HepG2 (cell line): ENCODE measurements around the gene TAF3. TPM values are rescaled to one million over a fixed set of nuclear protein-coding genes. Genes with fewer than 3 reads are reported as not detected.
A peak's percentile ranks its signal among the peaks of the same experiment; 100 is the strongest.

Source experiments
- ATF3 ChIP-seq: sonication (generic); formaldehyde crosslinking; IDR thresholded peaks from 2 replicates; pipeline ENCODE4 v1.4.0; 2020; ENCODE audit warnings: missing genetic modification reagents
- ATM ChIP-seq: fragments of 450-650 bp; IDR thresholded peaks from 2 replicates; pipeline ENCODE4 v1.7.1; 2017; ENCODE audit warnings: mild to moderate bottlenecking, borderline replicate concordance
- CAMTA2 ChIP-seq: sonication (generic); formaldehyde crosslinking; IDR thresholded peaks from 2 replicates; pipeline ENCODE4 v1.4.0; 2020; ENCODE audit warnings: mild to moderate bottlenecking, missing genetic modification reagents, borderline replicate concordance
- CHD2 ChIP-seq: IDR thresholded peaks from 2 replicates; pipeline ENCODE4 v1.6.1; 2011; ENCODE audit warnings: low read depth, low read length, improper control_type of control experiment
- CREM ChIP-seq, 2 experiments: sonication (generic) in 1 of 2; formaldehyde crosslinking in 1 of 2; IDR thresholded peaks; 2 replicates each; pipeline versions ENCODE4 v1.4.0 to v1.6.1; 2016 to 2020; ENCODE audit warnings: antibody characterized with exemption in 1 of 2, mild to moderate bottlenecking in 1 of 2, missing genetic modification reagents in 1 of 2
- KDM5B ChIP-seq: sonication (generic); formaldehyde crosslinking; IDR thresholded peaks from 2 replicates; pipeline ENCODE4 v1.4.0; 2020; ENCODE audit warnings: missing genetic modification reagents, mild to moderate bottlenecking, borderline replicate concordance
- RCOR2 ChIP-seq: IDR thresholded peaks from 2 replicates; pipeline ENCODE4 v1.6.1; 2016; ENCODE audit warnings: missing biosample characterization, missing genetic modification reagents
- RNF219 ChIP-seq: sonication (generic); formaldehyde crosslinking; IDR thresholded peaks from 2 replicates; pipeline ENCODE4 v1.5.0; 2020; ENCODE audit warnings: mild to moderate bottlenecking, missing genetic modification reagents
- SOX5 ChIP-seq: IDR thresholded peaks from 2 replicates; pipeline ENCODE4 v1.6.1; 2016; ENCODE audit warnings: borderline replicate concordance
- SPEN ChIP-seq: sonication (generic); formaldehyde crosslinking; IDR thresholded peaks from 2 replicates; pipeline ENCODE4 v1.5.1; 2020; ENCODE audit warnings: low read depth, mild to moderate bottlenecking, missing genetic modification reagents
- XBP1 ChIP-seq: sonication (generic); formaldehyde crosslinking; IDR thresholded peaks from 2 replicates; pipeline ENCODE4 v1.5.0; 2020; ENCODE audit warnings: missing genetic modification reagents
- ZBTB10 ChIP-seq: sonication (generic); formaldehyde crosslinking; IDR thresholded peaks from 2 replicates; pipeline ENCODE4 v1.4.0; 2020; ENCODE audit warnings: missing genetic modification reagents, borderline replicate concordance
- ZNF124 ChIP-seq: sonication (generic); formaldehyde crosslinking; IDR thresholded peaks from 2 replicates; pipeline ENCODE4 v1.4.0; 2020; ENCODE audit warnings: missing genetic modification reagents
- ZNF280B ChIP-seq: sonication (generic); formaldehyde crosslinking; IDR thresholded peaks from 2 replicates; pipeline ENCODE4 v1.5.0; 2020; ENCODE audit warnings: missing genetic modification reagents, mild to moderate bottlenecking, borderline replicate concordance
- ZNF547 ChIP-seq: sonication (generic); formaldehyde crosslinking; IDR thresholded peaks from 2 replicates; pipeline ENCODE4 v1.5.1; 2020; ENCODE audit warnings: mild to moderate bottlenecking, missing genetic modification reagents
- ZNF577 ChIP-seq: sonication (generic); formaldehyde crosslinking; IDR thresholded peaks from 2 replicates; pipeline ENCODE4 v1.4.0; 2020; ENCODE audit warnings: mild to moderate bottlenecking, low read depth, missing genetic modification reagents, borderline replicate concordance
- ZNF772 ChIP-seq: sonication (generic); formaldehyde crosslinking; IDR thresholded peaks from 2 replicates; pipeline ENCODE4 v1.5.0; 2020; ENCODE audit warnings: mild to moderate bottlenecking, missing genetic modification reagents
- polyA plus RNA-seq, 8 experiments: library from polyadenylated mRNA; depleted of rRNA in 3 of 8; stranded (reverse) in 7 of 8; unstranded in 1 of 8; fragments of >200 nt; fragmentation: Illumina TruSeq in 4 of 8; extraction: Trizol in 4 of 8; gene quantifications; 2 replicates each; pipeline versions ENCODE4 v1.2.1 to v1.2.3, GENCODE V29; 2011 to 2016; ENCODE audit warnings: low read depth in 4 of 8, missing spikeins in 1 of 8, mixed read lengths in 1 of 8; ENCODE audit not compliant: insufficient read depth in 1 of 8
- total RNA-seq, 5 experiments: library from RNA; depleted of rRNA; stranded (reverse); fragments of >200 nt; fragmentation: Illumina TruSeq; extraction: Trizol; gene quantifications; 2 replicates each; pipeline ENCODE4 v1.2.3, GENCODE V29; 2016; ENCODE audit warnings: low read depth in 1 of 5

TAF3 gene
- total and polyA plus RNA-seq, 2 of the 13 experiments (the other 11 are each of a cell fraction or from before 2014, with no cell fraction given) = 1.7 to 2.9 TPM

GRCh38 chr10:7818295-7819120 is at the start of gene TAF3 (continued):
- peak; percentile 57 for TF ChIP-seq ZNF124 (CRISPR knock-in tag)
- TF ChIP-seq ATF3 (CRISPR knock-in tag) = peak; percentile 55
- no peak for TF ChIP-seq ATM
- no peak; the same call in 1 of the 2 replicates for TF ChIP-seq SOX5 (CRISPR knock-in tag)
- TF ChIP-seq CAMTA2 = no peak
- TF ChIP-seq ZNF280B (CRISPR knock-in tag) = no peak; the same call in 1 of the 2 replicates
- TF ChIP-seq CHD2 = no peak
- no peak; the same call in 1 of the 2 replicates for TF ChIP-seq CREM (IDR thresholded peaks at IDR 0.05)
- no peak for TF ChIP-seq CREM (CRISPR knock-in tag; IDR thresholded peaks at IDR 0.05)
- TF ChIP-seq RNF219 (CRISPR knock-in tag) = no peak
- TF ChIP-seq ZNF577 (CRISPR knock-in tag) = no peak
- peak; percentile 85 for TF ChIP-seq ZBTB10 (CRISPR knock-in tag)
- TF ChIP-seq ZNF547 (CRISPR knock-in tag) = peak; percentile 76; the same call in 1 of the 2 replicates
- TF ChIP-seq SPEN (CRISPR knock-in tag) = peak; percentile 84
- TF ChIP-seq KDM5B (CRISPR knock-in tag) = peak; percentile 48
- peak; percentile 91 for TF ChIP-seq ZNF772 (CRISPR knock-in tag)
- TF ChIP-seq RCOR2 = 0 out of 2 replicates have a peak, but pooled peaks have one; percentile 41
- no peak for TF ChIP-seq XBP1 (CRISPR knock-in tag)
